Breast epithelium (tissue), 4 donors: Measurements from ENCODE around the gene MGAT5. TPM values are rescaled to one million over a fixed set of nuclear protein-coding genes. Genes with fewer than 3 reads are reported as not detected.

Source experiments
- DNase-seq, 2 donors: peaks; one replicate each; pipeline ENCODE4 v3.0.0-alpha.2; 2019; ENCODE audit warnings: low spot score in 2 of 2
- H3K27ac ChIP-seq, 2 donors: fragments of 200-600 bp; sonication (generic) in 1 of 2; one replicate each; pipeline ENCODE4 v1.5.1; 2016 to 2019; ENCODE audit warnings: mild to moderate bottlenecking in 1 of 2
- H3K27me3 ChIP-seq, 2 donors: fragments of 200-600 bp; sonication (generic) in 1 of 2; one replicate each; pipeline versions ENCODE4 v1.5.1 to v1.6.0; 2017 to 2019; ENCODE audit warnings: control low read depth in 1 of 2, mild to moderate bottlenecking in 1 of 2
- H3K36me3 ChIP-seq: fragments of 200-600 bp; one replicate; pipeline ENCODE4 v1.5.1; 2019
- H3K4me1 ChIP-seq, 2 donors: fragments of 200-600 bp; sonication (generic); one replicate each; pipeline ENCODE4 v1.5.1; 2016 to 2019; ENCODE audit warnings: control low read depth in 1 of 2
- H3K4me3 ChIP-seq, 3 donors: fragments of 200-600 bp; sonication (generic); 1 replicate in 2 of 3; 2 replicates in 1 of 3; pipeline ENCODE4 v1.5.1; 2016 to 2019; ENCODE audit warnings: mild to moderate bottlenecking in 3 of 3, moderate library complexity in 2 of 3
- H3K9me3 ChIP-seq, 2 donors: fragments of 200-600 bp; sonication (generic) in 1 of 2; one replicate each; pipeline ENCODE4 v1.5.1; 2016 to 2019; ENCODE audit warnings: control low read depth in 1 of 2
- CTCF ChIP-seq, 3 donors: fragments of 450-650 bp; IDR thresholded peaks; one replicate each; pipeline ENCODE4 v1.5.1; 2016 to 2017; ENCODE audit warnings: antibody characterized with exemption in 3 of 3, mild to moderate bottlenecking in 3 of 3, moderate library complexity in 3 of 3
- POLR2A ChIP-seq: fragments of 450-650 bp; IDR thresholded peaks from one replicate; pipeline ENCODE4 v1.6.1; 2016; ENCODE audit warnings: antibody characterized with exemption, mild to moderate bottlenecking, moderate library complexity
- POLR2AphosphoS5 ChIP-seq, 3 donors: sonication (generic); formaldehyde crosslinking; IDR thresholded peaks; one replicate each; pipeline ENCODE4 v1.6.1; 2017; ENCODE audit warnings: antibody characterized with exemption in 3 of 3
- intact Hi-C: fragments of 100-400 bp; cut with DNase I; formaldehyde crosslinking; loops from one replicate; pipeline ENCODE4 v1.15.1; 2023; ENCODE audit warnings: low total_unique reads
- total RNA-seq, 3 donors: library from RNA; depleted of rRNA; stranded (reverse); fragments of >200 nt; gene quantifications; one replicate each; pipeline ENCODE4 v1.1.0, GENCODE V29; 2016

Gene MGAT5
- total RNA-seq, 3 donors from 2014 or later = 30.5 to 42.6 (median 34.4) TPM

GRCh38 chr2:134218414-134218813 is 35.5 kb upstream of the MGAT5 start:
- Histone ChIP-seq H3K9me3 (no peaks in the 10 kb centered on the region), H3K27me3 (no peaks in the 10 kb centered on the region), H3K4me1 (no peaks in the 10 kb centered on the region), H3K4me3 (no peak overlapping the region), H3K27ac (peak overlapping the region in 1 of 2 donors; percentile 66), H3K36me3 (no peaks in the 10 kb centered on the region)
- intact Hi-C loops = no loop called here
- DNase-seq = no peak
- TF ChIP-seq POLR2A = no peak
- no peak for TF ChIP-seq POLR2AphosphoS5 (IDR thresholded peaks at IDR 0.05)

DNA sequence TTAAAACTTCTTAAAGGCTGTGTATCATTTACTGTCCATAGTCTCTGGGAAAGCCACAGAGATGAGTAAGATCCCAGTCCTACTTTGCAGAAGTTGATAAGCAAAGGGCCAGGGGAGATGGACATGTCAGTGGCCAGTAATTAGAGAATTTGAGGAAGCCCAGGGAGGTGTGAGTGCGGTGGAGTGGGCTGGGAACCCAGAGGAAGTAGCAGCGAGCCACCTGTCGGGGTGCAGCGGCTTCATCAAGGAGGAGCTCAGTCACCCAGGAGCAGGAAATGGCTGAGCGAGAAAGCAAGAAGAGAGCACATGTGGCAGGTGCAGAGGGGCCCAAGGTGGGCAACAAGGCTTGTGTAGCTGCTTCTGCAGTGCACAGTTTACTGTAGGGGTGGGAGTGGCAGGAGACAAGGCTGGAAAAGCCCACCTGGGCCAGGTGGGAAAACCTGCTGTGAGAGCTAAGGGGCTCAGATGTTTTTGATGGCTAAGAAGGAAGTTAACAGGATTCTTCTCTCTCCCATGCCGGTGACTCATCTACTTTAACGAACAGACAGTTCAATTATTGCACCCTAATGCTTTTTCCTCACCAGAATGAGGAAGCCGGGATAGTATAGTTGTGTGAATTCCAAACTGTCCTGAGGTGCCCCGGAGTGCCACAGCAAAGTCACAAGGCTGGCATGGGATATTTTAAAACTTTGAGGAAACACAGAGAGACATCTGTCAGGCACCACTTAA is 34.8 kb upstream of the MGAT5 start:
- intact Hi-C loops = no loop called here
- no peak overlapping the region for H3K4me3 ChIP-seq
- H3K27ac ChIP-seq = peak overlapping the region; percentile 50 to 66
- no peaks in the 10 kb centered on the region for H3K27me3 ChIP-seq
- peak in 1 of 2 donors; percentile 33 for DNase-seq
- H3K9me3 ChIP-seq = no peaks in the 10 kb centered on the region
- no peaks in the 10 kb centered on the region for H3K36me3 ChIP-seq
- H3K4me1 ChIP-seq = no peaks in the 10 kb centered on the region
- TF ChIP-seq POLR2AphosphoS5 (IDR thresholded peaks at IDR 0.05) (no peak), CTCF (IDR thresholded peaks at IDR 0.05) (no peak), POLR2A (no peak)

- Histone ChIP-seq H3K27me3 (no peaks in the 10 kb centered on the region), H3K4me1 (no peaks in the 10 kb centered on the region), H3K4me3 (no peak overlapping the region), H3K9me3 (no peaks in the 10 kb centered on the region), H3K36me3 (no peaks in the 10 kb centered on the region), H3K27ac (peak overlapping the region in 1 of 2 donors; percentile 66)
- TF ChIP-seq POLR2A (no peak), POLR2AphosphoS5 (IDR thresholded peaks at IDR 0.05) (no peak), CTCF (IDR thresholded peaks at IDR 0.05) (no peak)
- intact Hi-C loops = loop anchor here (10.0 kb wide), 1 partner anchor 346 kb away; no protein-coding TSS in a partner anchor
- DNase-seq = no peak
Measured at GRCh38 chr2:134220344-134220974, 33.4 kb upstream of the MGAT5 start.

- no peaks in the 10 kb centered on the region for H3K36me3 ChIP-seq
- TF ChIP-seq POLR2AphosphoS5 (IDR thresholded peaks at IDR 0.05) = no peak
- TF ChIP-seq CTCF (IDR thresholded peaks at IDR 0.05) = no peak
- peaks cover 0 to 6% of the 10 kb centered on the region in 2 donors for H3K9me3 ChIP-seq
- no peak overlapping the region for H3K4me3 ChIP-seq
- no peaks in the 10 kb centered on the region for H3K4me1 ChIP-seq
- no peak overlapping the region for H3K27ac ChIP-seq
- intact Hi-C loops = loop anchor here (2.0 to 10.0 kb wide), 2 partner anchors 77 to 349 kb away; no protein-coding TSS in a partner anchor
- DNase-seq = no peak
- H3K27me3 ChIP-seq = no peaks in the 10 kb centered on the region
Measured at GRCh38 chr2:134224005-134224404, 29.9 kb upstream of the MGAT5 start.

- H3K9me3 ChIP-seq = peaks cover 0 to 6% of the 10 kb centered on the region in 2 donors
- intact Hi-C loops = loop anchor here (2.0 to 10.0 kb wide), 2 partner anchors 78 to 350 kb away; no protein-coding TSS in a partner anchor
- no peak overlapping the region for H3K27ac ChIP-seq
- TF ChIP-seq POLR2A (no peak), CTCF (IDR thresholded peaks at IDR 0.05) (no peak), POLR2AphosphoS5 (IDR thresholded peaks at IDR 0.05) (no peak)
- no peak overlapping the region for H3K4me3 ChIP-seq
- no peak for DNase-seq
- H3K36me3 ChIP-seq = no peaks in the 10 kb centered on the region
- no peaks in the 10 kb centered on the region for H3K4me1 ChIP-seq
- H3K27me3 ChIP-seq = no peaks in the 10 kb centered on the region
Measured at GRCh38 chr2:134225173-134225572, 28.7 kb upstream of the MGAT5 start.
